ENCODE measurements around the gene MICALL1. TPM values are rescaled to one million over a fixed set of nuclear protein-coding genes. Genes with fewer than 3 reads are reported as not detected.

Gene MICALL1
- total and polyA plus RNA-seq, 8 donors, result 15.0 to 36.8 (median 24.8) TPM

- ATAC-seq (no peak), DNase-seq (no peak)
- Histone ChIP-seq H3K9me3 (no peaks in the 10 kb centered on the region), H3K4me3 (no peak overlapping the region), H3K36me3 (no peaks in the 10 kb centered on the region), H3K27me3 (no peaks in the 10 kb centered on the region), H3K4me1 (no peaks in the 10 kb centered on the region), H3K27ac (no peak overlapping the region)
- no peak for TF ChIP-seq CTCF (IDR thresholded peaks at IDR 0.05)
- intact Hi-C loops (cut with DNase I), result no loop called here
These were observed 73.7 kb downstream of the MICALL1 start for GRCh38 chr22:37979782-37980181.

GRCh38 chr22:37981282-37982011 is 75.3 kb downstream of the MICALL1 start:
- H3K27ac ChIP-seq, result no peak overlapping the region
- no peaks in the 10 kb centered on the region for H3K4me1 ChIP-seq
- DNase-seq (no peak), ATAC-seq (no peak)
- TF ChIP-seq CTCF (IDR thresholded peaks at IDR 0.05), result no peak
- H3K4me3 ChIP-seq, result no peak overlapping the region
- H3K36me3 ChIP-seq, result no peaks in the 10 kb centered on the region
- H3K27me3 ChIP-seq, result no peaks in the 10 kb centered on the region
- intact Hi-C loops (cut with DNase I), result no loop called here
- H3K9me3 ChIP-seq, result no peaks in the 10 kb centered on the region

GRCh38 chr22:37982151-37982785 is 76.2 kb downstream of the MICALL1 start:
- Histone ChIP-seq H3K27ac (no peak overlapping the region), H3K27me3 (no peaks in the 10 kb centered on the region), H3K36me3 (no peaks in the 10 kb centered on the region), H3K4me1 (no peaks in the 10 kb centered on the region), H3K9me3 (no peaks in the 10 kb centered on the region), H3K4me3 (no peak overlapping the region)
- intact Hi-C loops (cut with DNase I), result no loop called here
- no peak for TF ChIP-seq CTCF (IDR thresholded peaks at IDR 0.05)
- DNase-seq (no peak), ATAC-seq (no peak)

GRCh38 chr22:37982938-37983859 is 77.1 kb downstream of the MICALL1 start:
- DNase-seq (no peak), ATAC-seq (no peak)
- intact Hi-C loops (cut with DNase I), result no loop called here
- Histone ChIP-seq H3K27ac (no peak overlapping the region), H3K36me3 (no peaks in the 10 kb centered on the region), H3K4me1 (no peaks in the 10 kb centered on the region), H3K4me3 (no peak overlapping the region), H3K9me3 (no peaks in the 10 kb centered on the region), H3K27me3 (no peaks in the 10 kb centered on the region)
- TF ChIP-seq CTCF (IDR thresholded peaks at IDR 0.05), result no peak
